ENCODE measurements around the gene OPCML. TPM values are rescaled to one million over a fixed set of nuclear protein-coding genes. Genes with fewer than 3 reads are reported as not detected.

OPCML gene
- total and polyA plus RNA-seq, 2 donors (not counting 1 experiment from before 2014, with no cell fraction given) = not detected

GRCh38 chr11:132814410-132814809 is 717.9 kb downstream of the OPCML start:
- no CpG with 5 or more reads among the region's 2 CpGs for WGBS (ENCODE audit: insufficient coverage)
- no peaks in the 10 kb centered on the region for H3K36me3 ChIP-seq (replicated peaks in 1 of 2; ENCODE audit: control extremely low read depth in 1 of 2, control insufficient read depth in 1 of 2, extremely low read depth in 1 of 2, insufficient read depth in 2 of 2, low read length in 1 of 2)
- no peak overlapping the region for H2AFZ ChIP-seq (ENCODE audit: insufficient read depth, low read depth, low read length, poor library complexity, severe bottlenecking)
- no peak for ATAC-seq (ENCODE audit: low read depth)
- no peak overlapping the region for H3K4me3 Mint-ChIP-seq
- ChIA-PET CTCF (no interaction called here), POLR2A (no interaction called here)
- no peak overlapping the region for H3K4me2 ChIP-seq (replicated peaks; ENCODE audit: low read depth, low read length, poor library complexity, severe bottlenecking)
- no peaks in the 10 kb centered on the region for H3K9me3 Mint-ChIP-seq (ENCODE audit: insufficient read depth)
- no peaks in the 10 kb centered on the region for H3K27me3 ChIP-seq (replicated peaks in 1 of 4; ENCODE audit: control extremely low read depth in 1 of 4, control insufficient read depth in 3 of 4, insufficient read depth in 4 of 4, low read length in 3 of 4)
- H3K4me1 Mint-ChIP-seq = no peaks in the 10 kb centered on the region
- no peak overlapping the region for H3K27ac Mint-ChIP-seq
- H3K27ac ChIP-seq (ENCODE audit: low read length in 2 of 2) = no peak overlapping the region
- intact Hi-C loops (cut with micrococcal nuclease) = no loop called here
- H3K27me3 Mint-ChIP-seq = no peaks in the 10 kb centered on the region
- H4K20me1 ChIP-seq (ENCODE audit: control insufficient read depth, insufficient read depth, low read length, poor library complexity, severe bottlenecking) = no peaks in the 10 kb centered on the region
- no peak overlapping the region for H3K9ac ChIP-seq (ENCODE audit: low read length)
- no peaks in the 10 kb centered on the region for H3K4me1 ChIP-seq (ENCODE audit: control insufficient read depth in 2 of 2, insufficient read depth in 2 of 2, low read length in 2 of 2)
- no peaks in the 10 kb centered on the region for H3K9me3 ChIP-seq (ENCODE audit: control extremely low read depth in 1 of 3, control insufficient read depth in 2 of 3, insufficient read depth in 1 of 3, low read length in 2 of 3)
- no peak overlapping the region for H3K4me3 ChIP-seq (ENCODE audit: control extremely low read depth in 1 of 5, extremely low read depth in 1 of 5, insufficient read depth in 1 of 5, low read depth in 2 of 5, low read length in 4 of 5)
- no peaks in the 10 kb centered on the region for H3K79me2 ChIP-seq (ENCODE audit: control insufficient read depth, insufficient read depth, low read length)
- TF ChIP-seq EZH2 (IDR thresholded peaks at IDR 0.05; ENCODE audit: borderline replicate concordance, insufficient read depth, low read depth, low read length, poor library complexity, severe bottlenecking) = no peak
- TF ChIP-seq CTCF (IDR thresholded peaks at IDR 0.05) = no peak
- no peak for DNase-seq

GRCh38 chr11:132811649-132812048 is 720.7 kb downstream of the OPCML start:
- Histone ChIP-seq H3K4me2 (replicated peaks; ENCODE audit: low read depth, low read length, poor library complexity, severe bottlenecking) (no peak overlapping the region), H3K9me3 (ENCODE audit: control extremely low read depth in 1 of 3, control insufficient read depth in 2 of 3, insufficient read depth in 1 of 3, low read length in 2 of 3) (no peaks in the 10 kb centered on the region), H4K20me1 (ENCODE audit: control insufficient read depth, insufficient read depth, low read length, poor library complexity, severe bottlenecking) (no peaks in the 10 kb centered on the region), H3K36me3 (replicated peaks in 1 of 2; ENCODE audit: control extremely low read depth in 1 of 2, control insufficient read depth in 1 of 2, extremely low read depth in 1 of 2, insufficient read depth in 2 of 2, low read length in 1 of 2) (no peaks in the 10 kb centered on the region), H3K4me1 (ENCODE audit: control insufficient read depth in 2 of 2, insufficient read depth in 2 of 2, low read length in 2 of 2) (no peaks in the 10 kb centered on the region), H3K27ac (ENCODE audit: low read length in 2 of 2) (no peak overlapping the region), H3K9ac (ENCODE audit: low read length) (no peak overlapping the region), H3K79me2 (ENCODE audit: control insufficient read depth, insufficient read depth, low read length) (no peaks in the 10 kb centered on the region), H3K27me3 (replicated peaks in 1 of 4; ENCODE audit: control extremely low read depth in 1 of 4, control insufficient read depth in 3 of 4, insufficient read depth in 4 of 4, low read length in 3 of 4) (no peaks in the 10 kb centered on the region), H2AFZ (ENCODE audit: insufficient read depth, low read depth, low read length, poor library complexity, severe bottlenecking) (no peak overlapping the region), H3K4me3 (ENCODE audit: control extremely low read depth in 1 of 5, extremely low read depth in 1 of 5, insufficient read depth in 1 of 5, low read depth in 2 of 5, low read length in 4 of 5) (no peak overlapping the region)
- Mint-ChIP-seq H3K4me1 (no peaks in the 10 kb centered on the region), H3K4me3 (no peak overlapping the region), H3K27ac (no peak overlapping the region), H3K27me3 (no peaks in the 10 kb centered on the region), H3K9me3 (ENCODE audit: insufficient read depth) (no peaks in the 10 kb centered on the region)
- TF ChIP-seq CTCF (IDR thresholded peaks at IDR 0.05) = no peak
- no peak for TF ChIP-seq EZH2 (IDR thresholded peaks at IDR 0.05; ENCODE audit: borderline replicate concordance, insufficient read depth, low read depth, low read length, poor library complexity, severe bottlenecking)
- intact Hi-C loops (cut with micrococcal nuclease) = no loop called here
- ChIA-PET POLR2A (no interaction called here), CTCF (no interaction called here)
- DNase-seq (no peak), ATAC-seq (ENCODE audit: low read depth) (no peak)
- 96% methylated on average over 3 of the region's 6 CpGs for WGBS (ENCODE audit: insufficient coverage)
